ENCODE results near the gene TNFRSF11A.

The TNFRSF11A gene

GRCh38 chr18:62345909-62346308 lies 20.8 kb downstream of the TNFRSF11A start:
- DNase-seq: no peak

GRCh38 chr18:62346333-62347088 lies 21.4 kb downstream of the TNFRSF11A start:
- no peak for DNase-seq

- no peak for DNase-seq
Observed at GRCh38 chr18:62347089-62347506, 22.0 kb downstream of the TNFRSF11A start.

GRCh38 chr18:62348474-62348873 lies 23.4 kb downstream of the TNFRSF11A start:
- DNase-seq: no peak

- no peak for DNase-seq
Observed at GRCh38 chr18:62353170-62353569, 28.1 kb downstream of the TNFRSF11A start.

- no peak for DNase-seq
Observed at GRCh38 chr18:62354151-62354550, 29.0 kb downstream of the TNFRSF11A start.

- no peak for DNase-seq
Observed at GRCh38 chr18:62357079-62357719, 32.1 kb downstream of the TNFRSF11A start.

GRCh38 chr18:62360805-62361204 lies 35.7 kb downstream of the TNFRSF11A start:
- DNase-seq: no peak

- DNase-seq: no peak
Observed at GRCh38 chr18:62361288-62361687, 36.2 kb downstream of the TNFRSF11A start.

GRCh38 chr18:62364558-62364957 lies 39.4 kb downstream of the TNFRSF11A start:
- no peak for DNase-seq

- no peak for DNase-seq
Observed at GRCh38 chr18:62365420-62365819, 40.3 kb downstream of the TNFRSF11A start.

GRCh38 chr18:62366992-62367391 lies 41.9 kb downstream of the TNFRSF11A start:
- DNase-seq: no peak

GRCh38 chr18:62368100-62368499 lies 43.0 kb downstream of the TNFRSF11A start:
- no peak for DNase-seq

GRCh38 chr18:62369129-62369644 lies 44.1 kb downstream of the TNFRSF11A start:
- DNase-seq: no peak

- no peak for DNase-seq
Observed at GRCh38 chr18:62370366-62370765, 45.3 kb downstream of the TNFRSF11A start.

GRCh38 chr18:62371436-62371835 lies 46.3 kb downstream of the TNFRSF11A start:
- DNase-seq: no peak

GRCh38 chr18:62372156-62372555 lies 47.0 kb downstream of the TNFRSF11A start:
- DNase-seq: no peak

- no peak for DNase-seq
Observed at GRCh38 chr18:62372882-62373281, 47.8 kb downstream of the TNFRSF11A start.

- no peak for DNase-seq
Observed at GRCh38 chr18:62374410-62374965, 49.4 kb downstream of the TNFRSF11A start.

GRCh38 chr18:62377131-62377807 lies 52.2 kb downstream of the TNFRSF11A start:
- DNase-seq: no peak

GRCh38 chr18:62379051-62379450 lies 53.9 kb downstream of the TNFRSF11A start:
- no peak for DNase-seq

GRCh38 chr18:62381373-62381772 lies 56.3 kb downstream of the TNFRSF11A start:
- DNase-seq: no peak

GRCh38 chr18:62384068-62384467 lies 59.0 kb downstream of the TNFRSF11A start:
- DNase-seq: no peak

All from activated T-cell treated with anti-CD3 and anti-CD28 coated beads for 4 hours (primary cell).